Hepatocyte (in vitro differentiated cells): ENCODE results near the gene TRPM2.

Experiments
- CTCF ChIP-seq: fragments of 200-600 bp; sonication (generic); IDR thresholded peaks from 2 replicates; pipeline ENCODE4 v1.5.1; 2016; ENCODE audit warnings: antibody characterized with exemption, mild to moderate bottlenecking; ENCODE audit not compliant: poor library complexity
- EZH2 ChIP-seq: fragments of 200-600 bp; sonication (generic); IDR thresholded peaks from 2 replicates; pipeline ENCODE4 v1.6.1; 2016; ENCODE audit warnings: antibody characterized with exemption, mild to moderate bottlenecking, borderline replicate concordance

GRCh38 chr21:44436958-44437357 is 83.5 kb downstream of the TRPM2 start:
- TF ChIP-seq CTCF (no peak), EZH2 (no peak)
